Astrocyte of the spinal cord (primary cell): ENCODE results near the gene NOC3L.
A peak's percentile ranks its signal among the peaks of the same experiment; 100 is the strongest.

Source experiments
- DNase-seq: peaks from one replicate; pipeline ENCODE4 v3.0.0; 2011; ENCODE audit warnings: low read depth, low spot score
- H3K4me3 ChIP-seq: 2 replicates; pipeline ENCODE4 v1.5.1; 2011; ENCODE audit warnings: low read depth, mild to moderate bottlenecking, low read length, moderate library complexity
- CTCF ChIP-seq: IDR thresholded peaks from 2 replicates; pipeline ENCODE4 v1.5.1; 2012; ENCODE audit warnings: low read depth, mild to moderate bottlenecking, low read length, inconsistent platforms
- in situ Hi-C: cut with HindIII; loops from 2 replicates; pipeline ENCODE4 v1.10.0; 2017; ENCODE audit warnings: low sequenced_read_pairs

NOC3L gene

GRCh38 chr10:94292434-94293090 is 70.2 kb downstream of the NOC3L start:
- TF ChIP-seq CTCF: no peak

GRCh38 chr10:94288361-94289101 is 74.2 kb downstream of the NOC3L start:
- no peak for DNase-seq
- in situ Hi-C loops: no loop called here
- no peak overlapping the region for H3K4me3 ChIP-seq
- TF ChIP-seq CTCF: no peak

More at GRCh38 chr10:94292434-94293090, 70.2 kb downstream of the NOC3L start:
- H3K4me3 ChIP-seq: no peak overlapping the region
- in situ Hi-C loops: no loop called here
- peak; percentile 74 for DNase-seq

- H3K4me3 ChIP-seq: no peak overlapping the region
- in situ Hi-C loops: no loop called here
- TF ChIP-seq CTCF: no peak
- DNase-seq: no peak
Measured at GRCh38 chr10:94287336-94287735, 75.4 kb downstream of the NOC3L start.

GRCh38 chr10:94286901-94287300 is 75.8 kb downstream of the NOC3L start:
- TF ChIP-seq CTCF: no peak
- H3K4me3 ChIP-seq: no peak overlapping the region
- in situ Hi-C loops: no loop called here
- DNase-seq: no peak

- in situ Hi-C loops: no loop called here
- TF ChIP-seq CTCF: no peak
- no peak overlapping the region for H3K4me3 ChIP-seq
- DNase-seq: no peak
Measured at GRCh38 chr10:94285271-94285670, 77.5 kb downstream of the NOC3L start.
